GM18861 (cell line): ENCODE measurements around the gene FANCI.
A peak's percentile ranks its signal among the peaks of the same experiment; 100 is the strongest.

Source experiments
- ATAC-seq: cut with Tn5 transposase; IDR thresholded peaks from one replicate; pipeline ENCODE4 v1.9.1; 2021; ENCODE audit not compliant: unreplicated experiment

The FANCI gene

GRCh38 chr15:89243691-89244573 is at the start of gene FANCI:
Gene FANCI, plus strand, starts transcription at chr15:89243979. Its CDS starts 3,669 bp downstream, at chr15:89247648.
- peak; percentile 92 for ATAC-seq

GRCh38 chr15:89194608-89195007 is 49.2 kb upstream of the FANCI start:
- ATAC-seq = no peak

DNA sequence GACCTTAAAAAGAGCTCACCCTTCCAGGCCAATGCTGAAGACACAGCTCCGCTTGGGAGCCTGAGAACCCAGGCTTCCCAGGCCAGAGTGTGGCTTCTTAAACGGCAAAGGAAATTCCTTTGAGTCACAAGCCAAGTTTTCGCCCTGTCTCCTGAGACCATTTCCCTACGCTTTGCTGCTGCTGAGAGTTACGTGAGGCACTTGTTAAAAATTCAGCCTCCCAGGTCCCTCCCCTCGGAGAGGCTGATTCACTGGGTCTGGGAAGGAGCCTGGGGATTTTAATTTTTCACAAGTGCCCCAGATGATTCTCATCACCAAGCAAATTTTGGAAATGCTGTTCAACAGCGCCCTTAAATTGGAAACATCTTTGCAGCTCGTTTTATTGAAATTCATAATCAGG is 47.9 kb upstream of the FANCI start:
- ATAC-seq = no peak

- ATAC-seq = no peak
Measured at GRCh38 chr15:89196241-89196640, 47.5 kb upstream of the FANCI start.

DNA sequence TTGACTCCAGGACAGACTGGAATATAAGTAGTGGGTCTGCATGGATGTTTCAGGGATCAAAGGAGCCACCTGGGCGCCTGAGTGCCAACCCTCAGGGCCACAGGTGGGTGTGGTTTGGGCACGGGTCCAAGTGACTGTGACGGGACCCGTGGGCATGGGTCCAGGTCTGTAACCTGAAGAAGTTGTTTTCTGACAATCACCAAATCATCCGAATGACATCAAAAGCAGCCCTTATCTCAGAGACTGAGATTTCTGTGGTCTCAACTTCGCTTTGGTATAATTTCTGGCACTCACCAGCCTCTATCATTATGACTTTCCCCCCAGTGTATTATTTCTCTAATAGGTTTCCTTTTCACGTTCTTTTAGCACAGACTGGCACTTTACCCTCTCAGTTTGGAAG is 46.8 kb upstream of the FANCI start:
- no peak for ATAC-seq

- ATAC-seq = no peak
Measured at GRCh38 chr15:89197503-89197971, 46.2 kb upstream of the FANCI start.

DNA sequence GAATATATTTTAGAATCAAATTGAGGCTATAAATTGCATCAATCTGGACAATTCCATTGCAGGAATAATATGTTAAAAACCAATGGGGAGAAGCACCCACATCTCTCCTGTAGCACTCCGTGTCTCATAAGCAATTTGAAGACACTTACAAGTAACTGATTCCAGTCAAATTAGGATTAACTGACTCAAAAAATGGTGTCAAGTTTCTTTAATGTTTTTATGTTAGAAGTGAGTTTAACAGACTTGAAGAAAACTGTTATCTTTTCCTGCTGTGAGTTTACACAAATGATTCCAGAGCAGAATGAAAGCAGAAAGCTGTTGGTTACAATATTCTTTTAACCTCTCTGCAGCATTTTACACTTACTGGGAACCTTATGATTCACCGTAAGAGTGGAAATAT is 45.6 kb upstream of the FANCI start:
- ATAC-seq = no peak

DNA sequence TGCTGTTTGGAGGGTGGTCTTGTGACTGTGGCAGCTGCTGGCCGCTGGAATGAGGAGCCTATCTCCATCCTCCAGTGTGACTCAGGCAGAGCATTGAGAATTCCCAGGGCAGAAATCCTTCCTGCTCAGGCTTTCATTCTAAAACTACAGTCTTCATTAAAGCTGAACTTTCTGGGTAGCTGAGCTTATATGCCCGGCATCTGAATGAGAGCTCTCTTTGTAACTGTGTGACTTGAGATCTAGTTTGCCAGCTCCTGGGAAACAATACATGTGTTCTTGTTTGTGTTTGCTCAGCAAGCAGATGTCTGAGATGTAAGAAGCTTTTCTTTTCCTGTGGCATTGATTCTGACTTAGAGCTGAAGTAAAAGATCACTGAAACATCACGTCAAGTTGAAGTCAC is 44.8 kb upstream of the FANCI start:
- ATAC-seq = no peak

DNA sequence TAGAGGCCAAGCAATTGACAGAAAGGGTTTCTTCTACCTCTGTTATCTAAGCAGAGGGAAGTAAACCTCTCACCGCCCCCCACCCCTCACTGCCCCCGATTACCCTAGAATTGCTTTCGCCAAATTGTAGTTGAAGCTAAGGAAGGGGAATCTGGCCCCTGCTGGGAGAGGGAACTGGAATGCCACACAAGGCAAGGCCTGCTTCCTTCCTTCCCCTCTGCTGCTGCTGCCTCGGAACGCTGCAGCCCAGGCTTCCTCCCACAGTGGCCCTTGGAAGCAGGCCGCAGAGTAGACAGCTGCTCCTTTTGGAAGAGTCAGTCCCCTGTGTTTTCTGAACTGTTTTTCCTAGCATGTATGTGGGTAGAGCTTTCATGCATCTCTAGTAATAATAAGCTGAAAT is 44.0 kb upstream of the FANCI start:
- no peak for ATAC-seq

DNA sequence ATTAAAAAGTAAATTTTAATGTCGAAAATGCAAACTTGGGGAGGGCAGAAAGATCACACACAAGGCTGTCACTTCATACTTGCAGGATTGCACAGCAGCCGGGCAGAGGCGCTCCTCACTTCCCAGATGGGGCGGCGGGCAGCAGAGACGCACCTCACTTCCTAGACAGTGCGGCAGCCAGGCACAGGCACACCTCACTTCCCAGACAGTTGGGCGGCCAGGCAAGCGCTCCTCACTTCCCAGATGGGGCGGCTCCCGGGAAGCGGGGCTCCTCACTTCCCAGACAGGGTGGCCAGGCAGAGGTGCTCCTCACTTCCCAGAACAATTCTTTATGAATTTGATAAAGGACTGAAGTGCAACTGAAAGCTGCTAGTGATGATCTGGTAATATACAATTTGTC is 43.6 kb upstream of the FANCI start:
- ATAC-seq = no peak

GRCh38 chr15:89201465-89202005 is 42.2 kb upstream of the FANCI start:
- ATAC-seq = no peak

DNA sequence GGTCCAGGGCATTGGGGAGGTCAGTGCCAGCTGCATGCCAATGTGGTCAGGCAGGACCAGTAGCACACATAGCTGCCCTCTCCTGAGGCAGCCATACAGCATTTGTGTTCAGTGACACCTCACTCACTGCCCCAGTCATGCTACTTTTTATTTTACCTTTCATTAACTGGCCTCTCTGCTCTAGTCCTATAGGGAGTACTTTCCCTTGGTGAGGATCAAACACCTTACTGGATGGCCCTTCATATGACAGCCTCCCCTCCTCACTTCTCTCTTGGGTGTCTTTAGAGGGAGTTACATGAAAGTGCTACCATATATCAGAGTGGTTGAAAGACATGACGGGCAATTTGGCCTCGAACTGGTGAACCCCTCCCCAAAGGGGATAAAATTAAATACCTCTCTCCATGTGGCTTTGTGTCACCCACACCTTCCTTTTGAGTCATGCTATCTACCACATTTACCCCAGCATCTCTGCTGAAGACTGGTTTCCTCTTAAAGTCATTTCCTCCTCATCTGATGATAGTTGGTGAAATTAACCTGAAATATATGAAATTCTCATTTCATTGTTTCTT is 40.0 kb upstream of the FANCI start:
- ATAC-seq = no peak

DNA sequence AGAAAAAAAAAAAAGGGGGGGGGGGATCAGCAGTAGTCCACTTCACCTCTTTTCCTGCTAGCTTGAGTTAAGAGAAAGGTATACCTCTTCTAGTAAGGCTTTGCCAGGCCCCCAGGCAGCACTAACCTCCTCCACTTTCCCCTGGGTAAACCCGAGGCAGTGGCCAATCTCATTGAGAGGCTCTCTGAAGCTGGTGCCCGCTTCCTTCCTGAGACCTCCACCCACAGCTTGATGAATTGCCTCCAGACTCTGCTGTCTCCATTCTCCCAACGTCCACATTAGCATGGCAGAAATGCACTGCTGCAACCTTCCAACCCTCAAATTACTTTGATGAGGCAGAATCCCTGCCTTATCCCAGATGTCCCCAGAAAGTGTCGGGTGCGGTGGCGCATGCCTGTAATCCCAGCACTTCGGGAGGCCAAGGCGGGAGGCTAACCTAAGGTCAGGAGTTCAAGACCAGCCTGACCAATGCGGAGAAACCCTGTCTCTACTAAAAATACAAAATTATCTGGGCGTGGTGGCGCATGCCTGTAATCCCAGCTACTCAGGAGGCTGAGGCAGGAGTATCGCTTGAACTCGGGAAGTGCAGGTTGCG is 37.7 kb upstream of the FANCI start:
- no peak for ATAC-seq

DNA sequence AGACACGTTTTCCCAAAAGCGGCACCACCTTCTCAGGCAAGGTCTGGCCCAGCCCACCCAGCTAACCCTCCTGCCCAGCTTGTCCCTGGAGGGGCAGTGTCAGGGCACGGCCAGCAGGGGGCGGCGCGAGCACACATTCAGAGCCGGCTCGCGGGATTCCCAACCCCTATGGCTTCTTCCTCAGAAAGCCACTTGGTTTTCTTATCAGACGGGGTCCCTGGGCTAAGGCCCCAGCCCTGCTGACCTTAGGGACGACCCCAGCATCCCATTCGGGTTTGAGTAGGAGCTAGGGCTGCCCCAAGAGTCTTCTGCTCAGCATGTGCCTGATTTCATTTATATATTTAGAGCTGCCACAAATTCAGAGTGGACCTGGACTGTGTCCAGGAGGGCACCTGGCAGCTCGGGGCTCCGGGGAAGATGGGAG is 36.9 kb upstream of the FANCI start:
- ATAC-seq = peak; percentile 57

DNA sequence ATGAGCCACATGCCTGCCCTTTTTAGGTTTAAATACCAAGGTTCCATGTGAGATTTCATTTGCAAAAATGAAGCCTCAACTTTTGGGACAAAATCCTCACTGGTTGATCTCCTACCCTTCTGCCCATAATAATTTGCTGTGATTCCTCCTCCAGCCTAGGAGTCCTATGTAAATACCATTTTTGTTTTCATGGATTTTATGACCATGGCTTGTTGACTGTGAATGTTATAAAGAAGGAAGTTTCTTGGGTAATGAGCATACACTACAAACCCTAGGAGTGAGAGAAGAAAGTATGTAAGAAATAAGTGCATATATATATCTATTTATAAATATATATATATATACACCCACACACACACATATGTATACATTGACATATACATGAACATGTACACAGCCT is 35.5 kb upstream of the FANCI start:
- ATAC-seq = no peak

GRCh38 chr15:89209057-89209456 is 34.7 kb upstream of the FANCI start:
- no peak for ATAC-seq

DNA sequence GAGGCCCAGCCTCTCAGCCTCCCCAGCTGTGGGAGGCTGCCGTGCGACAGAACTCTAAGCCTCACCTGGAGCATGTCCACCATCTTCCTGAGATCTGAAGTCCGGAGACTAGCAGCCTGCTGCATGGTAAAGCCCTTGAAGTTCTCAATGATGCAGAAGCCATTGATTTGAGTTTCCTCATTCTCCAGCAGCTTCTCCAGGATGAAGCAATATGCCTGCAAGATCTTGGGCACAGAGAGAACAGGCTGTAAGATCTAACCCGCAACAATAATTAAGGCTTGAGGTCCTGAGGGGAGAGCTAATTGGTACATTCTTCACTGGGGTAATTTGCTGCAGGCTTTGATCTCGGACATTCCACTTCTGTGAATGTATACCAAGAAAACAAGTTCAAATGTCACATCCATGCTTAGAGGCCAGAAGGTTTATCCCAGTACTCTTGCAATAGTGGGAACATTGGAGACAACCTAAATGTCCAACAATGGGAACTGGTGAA is 32.1 kb upstream of the FANCI start:
- ATAC-seq = no peak

GRCh38 chr15:89215627-89216026 is 28.2 kb upstream of the FANCI start:
- ATAC-seq = no peak

DNA sequence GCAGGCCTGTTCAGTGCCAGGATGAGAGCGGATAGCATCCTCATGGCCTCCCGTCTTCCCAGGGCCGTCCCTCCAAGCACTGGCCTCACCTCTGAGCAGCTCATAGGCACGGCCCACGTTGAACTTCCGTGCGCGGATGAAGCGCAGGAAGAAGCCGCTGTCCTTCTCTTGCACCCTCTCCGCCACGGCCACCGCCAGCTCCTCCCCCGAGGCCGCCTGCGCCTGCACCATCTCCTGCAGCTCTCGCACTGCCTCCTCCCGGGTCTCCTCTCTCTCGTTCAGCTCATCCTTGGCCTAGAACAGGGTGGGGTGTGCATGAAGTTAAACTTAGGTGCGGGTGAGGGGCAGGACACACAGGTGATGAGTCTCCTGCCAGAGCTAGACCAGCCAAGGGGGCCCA is 26.7 kb upstream of the FANCI start:
- no peak for ATAC-seq

- no peak for ATAC-seq
Measured at GRCh38 chr15:89217686-89218376, 25.9 kb upstream of the FANCI start.

DNA sequence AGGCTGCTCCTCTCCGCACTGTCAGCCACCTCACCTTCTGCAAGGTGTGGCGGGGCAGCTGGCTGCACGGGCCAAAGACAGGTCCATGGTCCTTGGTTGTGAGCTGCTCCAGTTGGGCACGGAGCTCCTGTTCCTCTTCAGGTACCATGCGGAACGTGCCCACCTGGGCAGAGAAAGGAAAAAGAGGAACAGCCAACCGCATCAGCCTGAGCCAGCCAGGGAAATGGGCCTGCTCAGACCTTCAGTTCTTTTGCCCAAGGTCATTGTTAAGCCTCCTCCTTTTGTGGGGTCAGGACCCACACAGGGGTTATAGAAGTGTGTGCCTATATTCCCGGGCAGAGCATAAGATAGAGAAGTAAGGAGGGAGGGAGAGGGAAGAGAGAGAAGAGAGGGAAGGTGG is 25.2 kb upstream of the FANCI start:
- no peak for ATAC-seq
